GM12878 (cell line): ENCODE measurements around the gene KPNA3. TPM values are rescaled to one million over a fixed set of nuclear protein-coding genes. Genes with fewer than 3 reads are reported as not detected.

Experiments used
- ATAC-seq: fragments of 200-7000 bp; cut with Tn5 transposase; 3 replicates; pipeline ENCODE4 v1.9.1; 2020; ENCODE audit warnings: mild to moderate bottlenecking, moderate library complexity
- BruUV-seq: library from RNA; stranded (reverse); fragments of 400-500 nt; replicated peaks from 2 replicates; lab custom pipeline; 2021; lab: Mats Ljungman, UMichigan
- CTCF ChIA-PET: fragments of 300-600 bp; sonication (Branson Sonifier 250); formaldehyde crosslinking; extraction: SDS; loops from one replicate; lab custom pipeline; 2021; ENCODE audit warnings: inconsistent platforms; lab: Yijun Ruan, JAX
- POLR2A ChIA-PET: fragments of 350-600 bp; formaldehyde crosslinking; extraction: SDS; loops from one replicate; lab custom pipeline; 2021; ENCODE audit warnings: inconsistent platforms; lab: Charles Lee
- RAD21 ChIA-PET: fragments of 300-600 bp; sonication (Branson Sonifier 250); formaldehyde crosslinking; loops from one replicate; lab custom pipeline; 2023; ENCODE audit warnings: antibody characterized with exemption; ENCODE audit not compliant: unreplicated experiment; lab: Charles Lee
- SMC1A ChIA-PET: fragments of 300-600 bp; sonication (Branson Sonifier 250); formaldehyde crosslinking; loops from one replicate; lab custom pipeline; 2023; ENCODE audit not compliant: unreplicated experiment, uncharacterized antibody; lab: Charles Lee
- DNase-seq: peaks from one replicate; pipeline ENCODE4 v3.0.0-alpha.2; 2011; ENCODE audit warnings: low read depth, low spot score
- FAIRE-seq: peaks from 3 replicates; lab custom pipeline; 2011; peaks lifted over from hg19 to GRCh38; lab: Jason Lieb, UNC
- H2AFZ ChIP-seq: 2 replicates; pipeline ENCODE4 v1.6.0; 2011; ENCODE audit warnings: low read depth, low read length, control low read depth; ENCODE audit not compliant: control insufficient read depth
- H3K27ac ChIP-seq: 2 replicates; pipeline ENCODE4 v1.5.1; 2011; ENCODE audit warnings: control low read depth; ENCODE audit not compliant: control insufficient read depth, insufficient read depth
- H3K27me3 ChIP-seq, 2 experiments: replicated peaks in 1 of 2; 2 replicates each; pipeline versions ENCODE4 v1.6.0 to v1.6.1; 2011; ENCODE audit warnings: low read length in 1 of 2; ENCODE audit not compliant: control insufficient read depth in 2 of 2, insufficient read depth in 2 of 2
- H3K36me3 ChIP-seq, 2 experiments: 2 replicates each; pipeline ENCODE4 v1.5.1; 2011; ENCODE audit warnings: low read length in 1 of 2; ENCODE audit not compliant: control insufficient read depth in 2 of 2, insufficient read depth in 2 of 2
- H3K4me1 ChIP-seq: 2 replicates; pipeline ENCODE4 v1.6.1; 2011; ENCODE audit warnings: mild to moderate bottlenecking, low read length, moderate library complexity, mixed read lengths; ENCODE audit not compliant: control insufficient read depth, insufficient read depth
- H3K4me2 ChIP-seq: 2 replicates; pipeline ENCODE4 v1.6.0; 2011; ENCODE audit warnings: control low read depth; ENCODE audit not compliant: control insufficient read depth, insufficient read depth
- H3K4me3 ChIP-seq: fragments of 200-600 bp; sonication (generic); 2 replicates; pipeline ENCODE4 v1.5.1; 2016
- H3K79me2 ChIP-seq: 2 replicates; pipeline ENCODE4 v1.6.0; 2011; ENCODE audit warnings: low read length; ENCODE audit not compliant: control insufficient read depth, insufficient read depth
- H3K9ac ChIP-seq: 2 replicates; pipeline ENCODE4 v1.8.0; 2011; ENCODE audit warnings: low read length, control low read depth, mixed read lengths; ENCODE audit not compliant: control insufficient read depth, insufficient read depth
- H3K9me3 ChIP-seq: replicated peaks from 3 replicates; pipeline ENCODE4 v1.5.1; 2011; ENCODE audit warnings: mild to moderate bottlenecking, low read length; ENCODE audit not compliant: control insufficient read depth, insufficient read depth
- H4K20me1 ChIP-seq: 2 replicates; pipeline ENCODE4 v1.6.0; 2011; ENCODE audit not compliant: control insufficient read depth, insufficient read depth
- BMI1 ChIP-seq: fragments of 450-650 bp; IDR thresholded peaks from 2 replicates; pipeline ENCODE4 v1.6.1; 2016; ENCODE audit warnings: mild to moderate bottlenecking, moderate library complexity, borderline replicate concordance
- EGR1 ChIP-seq, 2 experiments: IDR thresholded peaks; 1 replicate in 1 of 2; 2 replicates in 1 of 2; pipeline ENCODE4 v1.6.1; 2011 to 2012; ENCODE audit warnings: low read depth in 2 of 2, low read length in 2 of 2, borderline replicate concordance in 1 of 2, mild to moderate bottlenecking in 1 of 2, moderate library complexity in 1 of 2
- NR2F1 ChIP-seq: fragments of 450-650 bp; conservative IDR thresholded peaks from 2 replicates; pipeline ENCODE4 v1.6.1; 2017; ENCODE audit warnings: mild to moderate bottlenecking
- POLR2A ChIP-seq: IDR thresholded peaks from 2 replicates; pipeline ENCODE4 v1.6.1; 2011; ENCODE audit warnings: low read depth, mild to moderate bottlenecking, low read length
- RAD21 ChIP-seq: IDR thresholded peaks from 2 replicates; pipeline ENCODE4 v1.6.1; 2011; ENCODE audit warnings: mild to moderate bottlenecking, low read depth, low read length, moderate library complexity; ENCODE audit not compliant: insufficient read depth
- SKIL ChIP-seq: fragments of 450-650 bp; IDR thresholded peaks from 2 replicates; pipeline ENCODE4 v1.6.1; 2017; ENCODE audit warnings: mild to moderate bottlenecking, low read depth, inconsistent platforms; ENCODE audit not compliant: poor library complexity, severe bottlenecking
- STAT3 ChIP-seq: IDR thresholded peaks from 2 replicates; pipeline ENCODE4 v1.6.1; 2011; ENCODE audit warnings: low read depth, low read length, improper control_type of control experiment
- WGBS: methylation state at CpG from one replicate; pipeline ENCODE4 v1.1.6; 2016; ENCODE audit warnings: low lambda C conversion rate; ENCODE audit not compliant: insufficient replicate concordance, insufficient coverage; ENCODE audit errors: missing lambda C conversion rate; 5-methylcytosine and 5-hydroxymethylcytosine counted together
- in situ Hi-C: fragments of 300-500 bp; cut with MboI; formaldehyde crosslinking; loops from 9 replicates; pipeline ENCODE4 v1.14.3; 2018; ENCODE audit warnings: mixed read lengths
- intact Hi-C: fragments of 100-400 bp; cut with micrococcal nuclease; formaldehyde crosslinking; loops from one replicate; pipeline ENCODE4 v1.14.2; 2022; ENCODE audit not compliant: unreplicated experiment
- polyA plus RNA-seq, 11 experiments: library from polyadenylated mRNA; depleted of rRNA in 4 of 11; unstranded in 6 of 11; stranded (reverse) in 5 of 11; fragments of >200 nt; fragmentation: Nextera tagmentation in 4 of 11; fragmentation: Illumina TruSeq in 1 of 11; extraction: Ambion mirVana in 4 of 11; extraction: Trizol in 1 of 11; gene quantifications; 1 replicate in 1 of 11; 2 replicates in 10 of 11; pipeline versions ENCODE4 v1.2.1 to v1.2.3, GENCODE V29; 2011 to 2016; ENCODE audit warnings: inconsistent platforms in 2 of 11, missing spikeins in 2 of 11, low read depth in 1 of 11
- total RNA-seq, 4 experiments: library from RNA; depleted of rRNA in 3 of 4; stranded (reverse); fragments of >200 nt in 3 of 4; fragmentation: Illumina TruSeq in 1 of 4; extraction: Trizol in 1 of 4; gene quantifications; 2 replicates each; pipeline versions ENCODE4 v1.2.1 to v1.2.3, GENCODE V29; 2013 to 2021
- TF ChIP-seq, protein P1 (sequence below), 3 experiments: IDR thresholded peaks in 2 of 3; conservative IDR thresholded peaks in 1 of 3; 2 replicates each; pipeline ENCODE4 v1.5.1; 2011; ENCODE audit warnings: low read depth in 3 of 3, low read length in 3 of 3, mild to moderate bottlenecking in 3 of 3, control low read depth in 2 of 3, moderate library complexity in 2 of 3, inconsistent platforms in 1 of 3, mixed read lengths in 1 of 3; ENCODE audit not compliant: control insufficient read depth in 2 of 3, insufficient read depth in 1 of 3; ENCODE audit errors: extremely low read depth in 1 of 3

The KPNA3 gene
- total and polyA plus RNA-seq, 10 of the 15 experiments (the other 5 are each of a cell fraction or from before 2014, with no cell fraction given): 23.3 to 50.5 (median 31.1) TPM

- ChIA-PET CTCF (interaction anchor here (1.0 to 1.6 kb wide), 3 partner anchors 19 to 151 kb away, joined by 3 read pairs; no protein-coding TSS in a partner anchor), RAD21 (no interaction called here), POLR2A (interaction anchor here (0.6 kb wide), 1 partner anchor 379 kb away, joined by 4 read pairs; no protein-coding TSS in a partner anchor), SMC1A (interaction anchor here (1.0 kb wide), 2 partner anchors 15 to 28 kb away, joined by 3 read pairs; no protein-coding TSS in a partner anchor)
- no peaks in the 10 kb centered on the region for H3K79me2 ChIP-seq
- no peak overlapping the region for H3K27ac ChIP-seq
- DNase-seq: no peak
- ATAC-seq: peak; percentile 70
- TF ChIP-seq BMI1 (no peak), POLR2A (no peak), STAT3 (no peak), NR2F1 (no peak), EGR1 (IDR thresholded peaks at IDR 0.05; ENCODE audit: borderline replicate concordance in 1 of 2, low read depth in 2 of 2, low read length in 2 of 2) (no peak), SKIL (no peak), RAD21 (no peak)
- TF ChIP-seq, protein P1, sequence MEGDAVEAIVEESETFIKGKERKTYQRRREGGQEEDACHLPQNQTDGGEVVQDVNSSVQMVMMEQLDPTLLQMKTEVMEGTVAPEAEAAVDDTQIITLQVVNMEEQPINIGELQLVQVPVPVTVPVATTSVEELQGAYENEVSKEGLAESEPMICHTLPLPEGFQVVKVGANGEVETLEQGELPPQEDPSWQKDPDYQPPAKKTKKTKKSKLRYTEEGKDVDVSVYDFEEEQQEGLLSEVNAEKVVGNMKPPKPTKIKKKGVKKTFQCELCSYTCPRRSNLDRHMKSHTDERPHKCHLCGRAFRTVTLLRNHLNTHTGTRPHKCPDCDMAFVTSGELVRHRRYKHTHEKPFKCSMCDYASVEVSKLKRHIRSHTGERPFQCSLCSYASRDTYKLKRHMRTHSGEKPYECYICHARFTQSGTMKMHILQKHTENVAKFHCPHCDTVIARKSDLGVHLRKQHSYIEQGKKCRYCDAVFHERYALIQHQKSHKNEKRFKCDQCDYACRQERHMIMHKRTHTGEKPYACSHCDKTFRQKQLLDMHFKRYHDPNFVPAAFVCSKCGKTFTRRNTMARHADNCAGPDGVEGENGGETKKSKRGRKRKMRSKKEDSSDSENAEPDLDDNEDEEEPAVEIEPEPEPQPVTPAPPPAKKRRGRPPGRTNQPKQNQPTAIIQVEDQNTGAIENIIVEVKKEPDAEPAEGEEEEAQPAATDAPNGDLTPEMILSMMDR (IDR thresholded peaks at IDR 0.05 in 2 of 3, conservative IDR thresholded peaks at IDR 0.05 in 1 of 3; ENCODE audit: control insufficient read depth in 2 of 3, extremely low read depth in 1 of 3, insufficient read depth in 1 of 3, low read depth in 3 of 3, low read length in 3 of 3): peak in 2 of 3 experiments; percentile 8 to 14; a peak in 1 of 6 replicates
- H3K4me1 ChIP-seq: no peaks in the 10 kb centered on the region
- intact Hi-C loops: no loop called here
- 0 out of 4 replicates have a peak, but pooled peaks cover 0 to 1% of the 10 kb centered on the region in 2 experiments for H3K27me3 ChIP-seq
- H3K4me3 ChIP-seq: no peak overlapping the region
- H3K9ac ChIP-seq: no peak overlapping the region
- BruUV-seq: no TSS peak
- no peak overlapping the region for H2AFZ ChIP-seq
- in situ Hi-C loops: no loop called here
- no peaks in the 10 kb centered on the region for H4K20me1 ChIP-seq
- WGBS: 14% methylated on average over 5 of the region's 5 CpGs
- H3K36me3 ChIP-seq: no peaks in the 10 kb centered on the region
- no peaks in the 10 kb centered on the region for H3K9me3 ChIP-seq
- no peak overlapping the region for H3K4me2 ChIP-seq
- FAIRE-seq: no peak
Observed at GRCh38 chr13:49821216-49822009, 28.9 kb upstream of the KPNA3 start.
